HEK293 (cell line): ENCODE results near the gene TRIM7.
A peak's percentile ranks its signal among the peaks of the same experiment; 100 is the strongest.

Source experiments
- CTCF ChIA-PET: fragments of 350-600 bp; formaldehyde crosslinking; extraction: SDS; loops from one replicate; lab custom pipeline; 2021; ENCODE audit warnings: antibody characterized with exemption; lab: Yijun Ruan, JAX
- POLR2A ChIA-PET: fragments of 300-600 bp; formaldehyde crosslinking; extraction: SDS; loops from one replicate; lab custom pipeline; 2020; ENCODE audit warnings: antibody characterized with exemption, inconsistent platforms; lab: Yijun Ruan, JAX
- H3K27ac ChIP-seq: fragments of 200-500 bp; sonication (Bioruptor generic); 2 replicates; pipeline ENCODE4 v1.5.1; 2014; ENCODE audit warnings: low read depth, low read length, control low read depth, inconsistent platforms; ENCODE audit errors: extremely low read depth
- H3K36me3 ChIP-seq, 2 experiments: fragments of 200-500 bp in 1 of 2; sonication (Bioruptor generic) in 1 of 2; 1 replicate in 1 of 2; 2 replicates in 1 of 2; pipeline ENCODE4 v1.5.1; 2014 to 2017; ENCODE audit warnings: inconsistent platforms in 2 of 2, low read length in 2 of 2; ENCODE audit not compliant: control insufficient read depth in 2 of 2, insufficient read depth in 1 of 2
- H3K4me1 ChIP-seq: fragments of 200-500 bp; sonication (Bioruptor generic); 2 replicates; pipeline ENCODE4 v1.5.1; 2014; ENCODE audit warnings: mild to moderate bottlenecking, low read length, inconsistent platforms; ENCODE audit not compliant: control insufficient read depth, insufficient read depth
- H3K4me3 ChIP-seq: 2 replicates; pipeline ENCODE4 v1.5.1; 2011; ENCODE audit warnings: low read depth, mild to moderate bottlenecking, control low read depth, low read length, moderate library complexity
- H3K9me3 ChIP-seq: fragments of 200-500 bp; sonication (Bioruptor generic); 2 replicates; pipeline ENCODE4 v1.5.1; 2014; ENCODE audit warnings: low read depth, low read length, inconsistent platforms; ENCODE audit not compliant: control insufficient read depth, insufficient read depth
- EGR2 ChIP-seq: fragments of 450-650 bp; formaldehyde crosslinking; IDR thresholded peaks from 2 replicates; pipeline ENCODE4 v1.5.1; 2016; ENCODE audit warnings: low read depth, missing biosample characterization, missing genetic modification characterization
- GLI4 ChIP-seq: fragments of 450-650 bp; formaldehyde crosslinking; IDR thresholded peaks from 2 replicates; pipeline ENCODE4 v1.5.1; 2016; ENCODE audit warnings: missing biosample characterization, missing genetic modification characterization
- GLIS2 ChIP-seq: fragments of 450-650 bp; formaldehyde crosslinking; IDR thresholded peaks from 2 replicates; pipeline ENCODE4 v1.5.1; 2016; ENCODE audit warnings: missing biosample characterization, missing genetic modification characterization
- KLF8 ChIP-seq: fragments of 450-650 bp; formaldehyde crosslinking; IDR thresholded peaks from 2 replicates; pipeline ENCODE4 v1.5.1; 2016; ENCODE audit warnings: missing biosample characterization, missing genetic modification characterization
- SCRT2 ChIP-seq: fragments of 450-650 bp; formaldehyde crosslinking; IDR thresholded peaks from 2 replicates; pipeline ENCODE4 v1.5.1; 2016; ENCODE audit warnings: missing biosample characterization, missing genetic modification characterization
- SP3 ChIP-seq: fragments of 450-650 bp; formaldehyde crosslinking; IDR thresholded peaks from 2 replicates; pipeline ENCODE4 v1.5.1; 2016; ENCODE audit warnings: missing biosample characterization, missing genetic modification characterization
- TCF7L2 ChIP-seq: IDR thresholded peaks from 2 replicates; pipeline ENCODE4 v1.6.1; 2011; ENCODE audit warnings: low read depth, mild to moderate bottlenecking, inconsistent platforms, low read length, moderate library complexity, borderline replicate concordance
- ZBTB17 ChIP-seq: fragments of 450-650 bp; formaldehyde crosslinking; IDR thresholded peaks from 2 replicates; pipeline ENCODE4 v1.5.1; 2016; ENCODE audit warnings: missing biosample characterization, missing genetic modification characterization
- ZEB2 ChIP-seq: fragments of 450-650 bp; formaldehyde crosslinking; IDR thresholded peaks from 2 replicates; pipeline ENCODE4 v1.5.1; 2016; ENCODE audit warnings: missing biosample characterization, missing genetic modification characterization
- ZIC2 ChIP-seq: fragments of 450-650 bp; formaldehyde crosslinking; IDR thresholded peaks from 2 replicates; pipeline ENCODE4 v1.5.1; 2016; ENCODE audit warnings: missing biosample characterization, missing genetic modification characterization
- ZNF112 ChIP-seq: fragments of 450-650 bp; formaldehyde crosslinking; IDR thresholded peaks from 2 replicates; pipeline ENCODE4 v1.5.0; 2017; ENCODE audit warnings: missing biosample characterization, missing genetic modification characterization
- ZNF114 ChIP-seq: fragments of 450-650 bp; formaldehyde crosslinking; IDR thresholded peaks from 2 replicates; pipeline ENCODE4 v1.5.0; 2017; ENCODE audit warnings: missing biosample characterization, missing genetic modification characterization
- ZNF146 ChIP-seq: fragments of 450-650 bp; formaldehyde crosslinking; IDR thresholded peaks from 2 replicates; pipeline ENCODE4 v1.5.1; 2016; ENCODE audit warnings: missing biosample characterization, missing genetic modification characterization
- ZNF184 ChIP-seq: fragments of 450-650 bp; IDR thresholded peaks from 2 replicates; pipeline ENCODE4 v1.5.1; 2018; ENCODE audit warnings: missing biosample characterization, mild to moderate bottlenecking, missing genetic modification characterization
- ZNF214 ChIP-seq: fragments of 450-650 bp; formaldehyde crosslinking; IDR thresholded peaks from 2 replicates; pipeline ENCODE4 v1.5.1; 2017; ENCODE audit warnings: missing biosample characterization, mild to moderate bottlenecking, missing genetic modification characterization, borderline replicate concordance
- ZNF266 ChIP-seq: fragments of 450-650 bp; formaldehyde crosslinking; IDR thresholded peaks from 2 replicates; pipeline ENCODE4 v1.5.1; 2016; ENCODE audit warnings: missing biosample characterization, missing genetic modification characterization, low read depth
- ZNF350 ChIP-seq: fragments of 450-650 bp; formaldehyde crosslinking; IDR thresholded peaks from 2 replicates; pipeline ENCODE4 v1.5.0; 2017; ENCODE audit warnings: missing biosample characterization, mild to moderate bottlenecking, missing genetic modification characterization
- ZNF48 ChIP-seq: fragments of 450-650 bp; formaldehyde crosslinking; IDR thresholded peaks from 2 replicates; pipeline ENCODE4 v1.5.1; 2016; ENCODE audit warnings: missing biosample characterization, missing genetic modification characterization
- ZNF529 ChIP-seq: fragments of 450-650 bp; formaldehyde crosslinking; IDR thresholded peaks from 2 replicates; pipeline ENCODE4 v1.5.1; 2017; ENCODE audit warnings: missing genetic modification characterization, missing biosample characterization; ENCODE audit not compliant: insufficient replicate concordance
- ZNF548 ChIP-seq: fragments of 450-650 bp; formaldehyde crosslinking; IDR thresholded peaks from 2 replicates; pipeline ENCODE4 v1.5.1; 2016; ENCODE audit warnings: missing biosample characterization, missing genetic modification characterization
- ZNF549 ChIP-seq: fragments of 450-650 bp; IDR thresholded peaks from 2 replicates; pipeline ENCODE4 v1.5.1; 2018; ENCODE audit warnings: missing biosample characterization, missing genetic modification characterization, mild to moderate bottlenecking, inconsistent platforms, moderate library complexity
- ZNF561 ChIP-seq: fragments of 450-650 bp; IDR thresholded peaks from 2 replicates; pipeline ENCODE4 v1.5.1; 2018; ENCODE audit warnings: missing biosample characterization, missing genetic modification characterization, borderline replicate concordance
- ZNF571 ChIP-seq: fragments of 450-650 bp; formaldehyde crosslinking; IDR thresholded peaks from 2 replicates; pipeline ENCODE4 v1.5.0; 2017; ENCODE audit warnings: missing biosample characterization, missing genetic modification characterization
- ZNF596 ChIP-seq: fragments of 450-650 bp; IDR thresholded peaks from 2 replicates; pipeline ENCODE4 v1.5.0; 2018; ENCODE audit warnings: missing biosample characterization, mild to moderate bottlenecking, missing genetic modification characterization, moderate library complexity
- ZNF624 ChIP-seq: fragments of 450-650 bp; formaldehyde crosslinking; IDR thresholded peaks from 2 replicates; pipeline ENCODE4 v1.5.1; 2017; ENCODE audit warnings: missing biosample characterization, missing genetic modification characterization
- ZNF629 ChIP-seq: fragments of 450-650 bp; formaldehyde crosslinking; IDR thresholded peaks from 2 replicates; pipeline ENCODE4 v1.5.1; 2017; ENCODE audit warnings: missing biosample characterization, missing genetic modification characterization
- ZNF76 ChIP-seq: fragments of 450-650 bp; formaldehyde crosslinking; IDR thresholded peaks from 2 replicates; pipeline ENCODE4; 2016; ENCODE audit warnings: low read depth, missing biosample characterization, missing genetic modification characterization, borderline replicate concordance
- TF ChIP-seq, protein P1 (sequence below): fragments of 450-650 bp; formaldehyde crosslinking; IDR thresholded peaks from 2 replicates; pipeline ENCODE4 v1.5.1; 2016; ENCODE audit warnings: missing biosample characterization, missing genetic modification characterization
- TF ChIP-seq, protein P2 (sequence below): fragments of 450-650 bp; formaldehyde crosslinking; IDR thresholded peaks from 2 replicates; pipeline ENCODE4 v1.5.1; 2016; ENCODE audit warnings: missing biosample characterization, missing genetic modification characterization, low read depth
- TF ChIP-seq, protein P3 (sequence below): fragments of 450-650 bp; formaldehyde crosslinking; IDR thresholded peaks from 2 replicates; pipeline ENCODE4 v1.5.1; 2016; ENCODE audit warnings: missing biosample characterization, missing genetic modification characterization
- TF ChIP-seq, protein P4 (sequence below): fragments of 450-650 bp; formaldehyde crosslinking; IDR thresholded peaks from 2 replicates; pipeline ENCODE4 v1.5.1; 2016; ENCODE audit warnings: missing biosample characterization, missing genetic modification characterization

The TRIM7 gene

DNA sequence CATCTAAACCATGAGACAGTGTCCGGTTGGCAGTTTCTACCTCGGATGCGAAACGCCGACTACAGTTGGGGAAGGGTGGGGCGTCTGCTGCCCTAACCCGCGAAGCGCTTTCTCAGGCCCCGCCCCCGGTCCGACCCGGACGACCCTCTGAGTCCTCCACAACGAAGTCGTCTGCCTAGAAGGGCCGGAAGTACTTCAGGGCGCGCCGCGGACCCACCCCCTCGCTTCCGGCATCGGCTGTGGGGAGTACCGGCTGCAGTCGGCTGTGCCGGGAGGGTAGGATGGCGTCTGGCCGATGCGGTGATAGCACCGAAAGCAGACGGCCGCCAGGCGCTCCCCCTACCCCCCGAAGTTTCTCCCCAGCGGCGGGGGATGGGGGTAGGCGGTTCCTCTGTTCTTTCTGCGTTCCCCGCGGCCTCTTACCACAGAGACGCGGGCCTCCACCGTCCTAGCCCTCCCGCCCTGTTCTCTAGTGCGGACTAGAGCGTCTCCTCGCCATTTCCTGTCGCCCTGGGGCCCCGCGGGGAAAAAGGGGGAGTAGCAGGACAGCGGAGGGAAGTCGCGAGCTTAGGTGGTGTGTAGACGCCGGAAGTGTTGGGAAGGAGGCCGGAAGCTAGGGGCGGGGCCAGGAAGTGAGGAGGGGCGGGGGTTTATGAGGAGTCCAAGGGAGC is 18.2 kb upstream of the TRIM7 start, which contains the start of gene TRIM41:
Gene TRIM41, plus strand, starts transcription at position 224 of the 671 bp plus-strand sequence. CDS start 719 bp downstream, outside the sequence.
- H3K4me3 ChIP-seq: peak within 1 kb of the TSS; percentile 92
- H3K9me3 ChIP-seq: no peaks in the 10 kb centered on the region
- no peaks in the 10 kb centered on the region for H3K4me1 ChIP-seq
- ChIA-PET POLR2A (interaction anchor here (0.6 to 4.4 kb wide), 21 partner anchors 9 to 323 kb away, joined by 3 to 49 read pairs (median 6); partner anchors contain the start of genes RACK1, TRIM52 and TRIM7), CTCF (interaction anchor here (0.6 to 1.4 kb wide), 6 partner anchors 13 to 51 kb away, joined by 3 to 4 read pairs (median 3); no protein-coding TSS in a partner anchor)
- peaks cover 9 to 28% of the 10 kb centered on the region in 2 experiments; a peak in 2 of 3 replicates for H3K36me3 ChIP-seq
- H3K27ac ChIP-seq: peak within 1 kb of the TSS; percentile 85
- TF ChIP-seq TCF7L2: no peak
- TF ChIP-seq EGR2 (tag by site-specific recombination): no peak
- TF ChIP-seq SCRT2 (tag by site-specific recombination): no peak
- peak; percentile 26; the same call in 1 of the 2 replicates for TF ChIP-seq ZNF146 (tag by site-specific recombination)
- no peak for TF ChIP-seq ZNF548 (tag by site-specific recombination)
- TF ChIP-seq GLI4 (tag by site-specific recombination): 0 out of 2 replicates have a peak, but pooled peaks have one; percentile 18
- TF ChIP-seq ZNF184 (tag by site-specific recombination): no peak
- TF ChIP-seq ZNF350 (tag by site-specific recombination): no peak
- TF ChIP-seq ZNF529 (tag by site-specific recombination): no peak
- TF ChIP-seq, protein P1, sequence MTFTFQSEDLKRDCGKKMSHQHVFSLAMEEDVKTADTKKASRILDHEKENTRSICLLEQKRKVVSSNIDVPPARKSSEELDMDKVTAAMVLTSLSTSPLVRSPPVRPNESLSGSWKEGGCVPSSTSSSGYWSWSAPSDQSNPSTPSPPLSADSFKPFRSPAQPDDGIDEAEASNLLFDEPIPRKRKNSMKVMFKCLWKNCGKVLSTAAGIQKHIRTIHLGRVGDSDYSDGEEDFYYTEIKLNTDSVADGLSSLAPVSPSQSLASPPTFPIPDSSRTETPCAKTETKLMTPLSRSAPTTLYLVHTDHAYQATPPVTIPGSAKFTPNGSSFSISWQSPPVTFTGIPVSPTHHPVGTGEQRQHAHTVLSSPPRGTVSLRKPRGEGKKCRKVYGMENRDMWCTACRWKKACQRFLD: no peak
- peak; percentile 89 for TF ChIP-seq ZBTB17 (tag by site-specific recombination)
- TF ChIP-seq, protein P2, sequence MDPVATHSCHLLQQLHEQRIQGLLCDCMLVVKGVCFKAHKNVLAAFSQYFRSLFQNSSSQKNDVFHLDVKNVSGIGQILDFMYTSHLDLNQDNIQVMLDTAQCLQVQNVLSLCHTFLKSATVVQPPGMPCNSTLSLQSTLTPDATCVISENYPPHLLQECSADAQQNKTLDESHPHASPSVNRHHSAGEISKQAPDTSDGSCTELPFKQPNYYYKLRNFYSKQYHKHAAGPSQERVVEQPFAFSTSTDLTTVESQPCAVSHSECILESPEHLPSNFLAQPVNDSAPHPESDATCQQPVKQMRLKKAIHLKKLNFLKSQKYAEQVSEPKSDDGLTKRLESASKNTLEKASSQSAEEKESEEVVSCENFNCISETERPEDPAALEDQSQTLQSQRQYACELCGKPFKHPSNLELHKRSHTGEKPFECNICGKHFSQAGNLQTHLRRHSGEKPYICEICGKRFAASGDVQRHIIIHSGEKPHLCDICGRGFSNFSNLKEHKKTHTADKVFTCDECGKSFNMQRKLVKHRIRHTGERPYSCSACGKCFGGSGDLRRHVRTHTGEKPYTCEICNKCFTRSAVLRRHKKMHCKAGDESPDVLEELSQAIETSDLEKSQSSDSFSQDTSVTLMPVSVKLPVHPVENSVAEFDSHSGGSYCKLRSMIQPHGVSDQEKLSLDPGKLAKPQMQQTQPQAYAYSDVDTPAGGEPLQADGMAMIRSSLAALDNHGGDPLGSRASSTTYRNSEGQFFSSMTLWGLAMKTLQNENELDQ (tag by site-specific recombination): no peak
- TF ChIP-seq ZIC2 (tag by site-specific recombination): peak; percentile 61; the same call in 1 of the 2 replicates
- no peak for TF ChIP-seq ZNF114 (tag by site-specific recombination)
- TF ChIP-seq GLIS2 (tag by site-specific recombination): peak; percentile 64
- TF ChIP-seq ZNF76 (tag by site-specific recombination): peak; percentile 83; the same call in 1 of the 2 replicates
- TF ChIP-seq ZNF48: no peak
- TF ChIP-seq ZNF596 (tag by site-specific recombination): no peak
- TF ChIP-seq ZNF624 (tag by site-specific recombination): no peak
- TF ChIP-seq ZEB2 (tag by site-specific recombination): peak; percentile 95
- TF ChIP-seq, protein P3, sequence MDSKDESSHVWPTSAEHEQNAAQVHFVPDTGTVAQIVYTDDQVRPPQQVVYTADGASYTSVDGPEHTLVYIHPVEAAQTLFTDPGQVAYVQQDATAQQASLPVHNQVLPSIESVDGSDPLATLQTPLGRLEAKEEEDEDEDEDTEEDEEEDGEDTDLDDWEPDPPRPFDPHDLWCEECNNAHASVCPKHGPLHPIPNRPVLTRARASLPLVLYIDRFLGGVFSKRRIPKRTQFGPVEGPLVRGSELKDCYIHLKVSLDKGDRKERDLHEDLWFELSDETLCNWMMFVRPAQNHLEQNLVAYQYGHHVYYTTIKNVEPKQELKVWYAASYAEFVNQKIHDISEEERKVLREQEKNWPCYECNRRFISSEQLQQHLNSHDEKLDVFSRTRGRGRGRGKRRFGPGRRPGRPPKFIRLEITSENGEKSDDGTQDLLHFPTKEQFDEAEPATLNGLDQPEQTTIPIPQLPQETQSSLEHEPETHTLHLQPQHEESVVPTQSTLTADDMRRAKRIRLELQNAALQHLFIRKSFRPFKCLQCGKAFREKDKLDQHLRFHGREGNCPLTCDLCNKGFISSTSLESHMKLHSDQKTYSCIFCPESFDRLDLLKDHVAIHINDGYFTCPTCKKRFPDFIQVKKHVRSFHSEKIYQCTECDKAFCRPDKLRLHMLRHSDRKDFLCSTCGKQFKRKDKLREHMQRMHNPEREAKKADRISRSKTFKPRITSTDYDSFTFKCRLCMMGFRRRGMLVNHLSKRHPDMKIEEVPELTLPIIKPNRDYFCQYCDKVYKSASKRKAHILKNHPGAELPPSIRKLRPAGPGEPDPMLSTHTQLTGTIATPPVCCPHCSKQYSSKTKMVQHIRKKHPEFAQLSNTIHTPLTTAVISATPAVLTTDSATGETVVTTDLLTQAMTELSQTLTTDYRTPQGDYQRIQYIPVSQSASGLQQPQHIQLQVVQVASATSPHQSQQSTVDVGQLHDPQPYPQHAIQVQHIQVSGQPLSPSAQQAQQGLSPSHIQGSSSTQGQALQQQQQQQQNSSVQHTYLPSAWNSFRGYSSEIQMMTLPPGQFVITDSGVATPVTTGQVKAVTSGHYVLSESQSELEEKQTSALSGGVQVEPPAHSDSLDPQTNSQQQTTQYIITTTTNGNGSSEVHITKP (tag by site-specific recombination): peak; percentile 79
- TF ChIP-seq KLF8 (tag by site-specific recombination): peak; percentile 96
- no peak for TF ChIP-seq ZNF112
- TF ChIP-seq SP3 (tag by site-specific recombination): peak; percentile 95
- no peak for TF ChIP-seq ZNF266 (tag by site-specific recombination)
- peak; percentile 93 for TF ChIP-seq ZNF629 (tag by site-specific recombination)
- TF ChIP-seq ZNF561 (tag by site-specific recombination): no peak; the same call in 1 of the 2 replicates
- TF ChIP-seq, protein P4, sequence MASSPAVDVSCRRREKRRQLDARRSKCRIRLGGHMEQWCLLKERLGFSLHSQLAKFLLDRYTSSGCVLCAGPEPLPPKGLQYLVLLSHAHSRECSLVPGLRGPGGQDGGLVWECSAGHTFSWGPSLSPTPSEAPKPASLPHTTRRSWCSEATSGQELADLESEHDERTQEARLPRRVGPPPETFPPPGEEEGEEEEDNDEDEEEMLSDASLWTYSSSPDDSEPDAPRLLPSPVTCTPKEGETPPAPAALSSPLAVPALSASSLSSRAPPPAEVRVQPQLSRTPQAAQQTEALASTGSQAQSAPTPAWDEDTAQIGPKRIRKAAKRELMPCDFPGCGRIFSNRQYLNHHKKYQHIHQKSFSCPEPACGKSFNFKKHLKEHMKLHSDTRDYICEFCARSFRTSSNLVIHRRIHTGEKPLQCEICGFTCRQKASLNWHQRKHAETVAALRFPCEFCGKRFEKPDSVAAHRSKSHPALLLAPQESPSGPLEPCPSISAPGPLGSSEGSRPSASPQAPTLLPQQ (tag by site-specific recombination): peak; percentile 85
- no peak for TF ChIP-seq ZNF214 (tag by site-specific recombination)
- TF ChIP-seq ZNF571 (tag by site-specific recombination): no peak
- no peak for TF ChIP-seq ZNF549 (tag by site-specific recombination)
